HepG2 (cell line): ENCODE results near the gene C10orf143. TPM values are rescaled to one million over a fixed set of nuclear protein-coding genes. Genes with fewer than 3 reads are reported as not detected.

Experiments
- AFF4 ChIP-seq: sonication (generic); formaldehyde crosslinking; IDR thresholded peaks from 2 replicates; pipeline ENCODE4 v1.4.0; 2020; ENCODE audit warnings: missing genetic modification reagents
- AHR ChIP-seq: IDR thresholded peaks from 2 replicates; pipeline ENCODE4 v1.6.1; 2018; ENCODE audit warnings: missing genetic modification reagents, missing compliant biosample characterization
- ATF7-NPFF ChIP-seq: sonication (generic); formaldehyde crosslinking; IDR thresholded peaks from 2 replicates; pipeline ENCODE4 v1.8.1; 2023; ENCODE audit warnings: mild to moderate bottlenecking, low read depth, missing genetic modification reagents, moderate library complexity
- FOXP1 ChIP-seq, 2 experiments: fragments of 450-650 bp in 1 of 2; IDR thresholded peaks; 2 replicates each; pipeline ENCODE4 v1.6.1; 2017 to 2018; ENCODE audit warnings: antibody characterized with exemption in 1 of 2
- FOXP4 ChIP-seq: sonication (generic); formaldehyde crosslinking; IDR thresholded peaks from 2 replicates; pipeline ENCODE4 v1.4.0; 2020; ENCODE audit warnings: missing genetic modification reagents
- HCFC1 ChIP-seq: fragments of 150-350 bp; IDR thresholded peaks from 2 replicates; pipeline ENCODE4 v1.6.1; 2014; ENCODE audit warnings: low read depth, low read length
- HDAC2 ChIP-seq: sonication (generic); formaldehyde crosslinking; IDR thresholded peaks from 2 replicates; pipeline ENCODE4 v1.4.0; 2020; ENCODE audit warnings: missing genetic modification reagents
- IKZF1 ChIP-seq: fragments of 450-650 bp; IDR thresholded peaks from 2 replicates; pipeline ENCODE4 v1.7.1; 2016
- MIXL1 ChIP-seq: IDR thresholded peaks from 2 replicates; pipeline ENCODE4 v1.6.1; 2016
- ONECUT2 ChIP-seq: sonication (generic); formaldehyde crosslinking; IDR thresholded peaks from 2 replicates; pipeline ENCODE4 v1.4.0; 2020; ENCODE audit warnings: missing genetic modification reagents
- SNAPC5 ChIP-seq: sonication (generic); formaldehyde crosslinking; IDR thresholded peaks from 2 replicates; pipeline ENCODE4 v1.8.1; 2023; ENCODE audit warnings: mild to moderate bottlenecking, missing genetic modification reagents, borderline replicate concordance
- ZFP1 ChIP-seq: IDR thresholded peaks from 2 replicates; pipeline ENCODE4 v1.6.1; 2016
- ZFP82 ChIP-seq: sonication (generic); formaldehyde crosslinking; IDR thresholded peaks from 2 replicates; pipeline ENCODE4 v1.5.1; 2020; ENCODE audit warnings: mild to moderate bottlenecking, missing genetic modification reagents, borderline replicate concordance
- ZIK1 ChIP-seq: sonication (generic); formaldehyde crosslinking; IDR thresholded peaks from 2 replicates; pipeline ENCODE4 v1.5.0; 2020; ENCODE audit warnings: mild to moderate bottlenecking, low read depth, missing genetic modification reagents, borderline replicate concordance
- ZMAT5 ChIP-seq: sonication (generic); formaldehyde crosslinking; IDR thresholded peaks from 2 replicates; pipeline ENCODE4 v1.5.0; 2020; ENCODE audit warnings: mild to moderate bottlenecking, low read depth, missing genetic modification reagents, borderline replicate concordance
- ZMYM2 ChIP-seq: sonication (generic); formaldehyde crosslinking; IDR thresholded peaks from 2 replicates; pipeline ENCODE4 v1.8.0; 2022; ENCODE audit warnings: mild to moderate bottlenecking, missing genetic modification reagents
- ZNF33B ChIP-seq: sonication (generic); formaldehyde crosslinking; IDR thresholded peaks from 2 replicates; pipeline ENCODE4 v1.5.1; 2020; ENCODE audit warnings: mild to moderate bottlenecking, missing genetic modification reagents
- ZNF362 ChIP-seq: sonication (generic); formaldehyde crosslinking; IDR thresholded peaks from 2 replicates; pipeline ENCODE4 v1.4.0; 2020; ENCODE audit warnings: missing genetic modification reagents, mild to moderate bottlenecking, borderline replicate concordance
- ZNF460 ChIP-seq: sonication (generic); formaldehyde crosslinking; IDR thresholded peaks from 2 replicates; pipeline ENCODE4 v1.5.1; 2020; ENCODE audit warnings: missing genetic modification reagents, mild to moderate bottlenecking, borderline replicate concordance
- ZNF468 ChIP-seq: sonication (generic); formaldehyde crosslinking; IDR thresholded peaks from 2 replicates; pipeline ENCODE4 v1.8.0; 2022; ENCODE audit warnings: mild to moderate bottlenecking, moderate library complexity, missing genetic modification reagents
- ZNF549 ChIP-seq: sonication (generic); formaldehyde crosslinking; IDR thresholded peaks from 2 replicates; pipeline ENCODE4 v1.5.0; 2020; ENCODE audit warnings: missing genetic modification reagents
- ZNF550 ChIP-seq: sonication (generic); formaldehyde crosslinking; IDR thresholded peaks from 2 replicates; pipeline ENCODE4 v1.4.0; 2020; ENCODE audit warnings: mild to moderate bottlenecking, missing genetic modification reagents, borderline replicate concordance
- ZSCAN12 ChIP-seq: sonication (generic); formaldehyde crosslinking; IDR thresholded peaks from 2 replicates; pipeline ENCODE4 v1.9.0; 2021; ENCODE audit warnings: mild to moderate bottlenecking, missing genetic modification reagents
- polyA plus RNA-seq, 8 experiments: library from polyadenylated mRNA; depleted of rRNA in 3 of 8; stranded (reverse) in 7 of 8; unstranded in 1 of 8; fragments of >200 nt; fragmentation: Illumina TruSeq in 4 of 8; extraction: Trizol in 4 of 8; gene quantifications; 2 replicates each; pipeline versions ENCODE4 v1.2.1 to v1.2.3, GENCODE V29; 2011 to 2016; ENCODE audit warnings: low read depth in 4 of 8, missing spikeins in 1 of 8, mixed read lengths in 1 of 8; ENCODE audit not compliant: insufficient read depth in 1 of 8
- total RNA-seq, 5 experiments: library from RNA; depleted of rRNA; stranded (reverse); fragments of >200 nt; fragmentation: Illumina TruSeq; extraction: Trizol; gene quantifications; 2 replicates each; pipeline ENCODE4 v1.2.3, GENCODE V29; 2016; ENCODE audit warnings: low read depth in 1 of 5
- TF ChIP-seq, protein P1 (sequence below): IDR thresholded peaks from 2 replicates; pipeline ENCODE4 v1.6.1; 2016

The C10orf143 gene
- total and polyA plus RNA-seq, 2 of the 13 experiments (the other 11 are each of a cell fraction or from before 2014, with no cell fraction given): 0.21 to 0.91 TPM

GRCh38 chr10:130138479-130138866 is 27.8 kb upstream of the C10orf143 start (continued):
- TF ChIP-seq FOXP4 (CRISPR knock-in tag): 0 out of 2 replicates have a peak, but pooled peaks have one; percentile 42
- TF ChIP-seq HDAC2 (CRISPR knock-in tag): no peak
- no peak for TF ChIP-seq ZIK1 (CRISPR knock-in tag)
- 0 out of 2 replicates have a peak, but pooled peaks have one; percentile 5 for TF ChIP-seq ZMYM2
- TF ChIP-seq MIXL1 (CRISPR knock-in tag): no peak
- no peak for TF ChIP-seq SNAPC5
- no peak for TF ChIP-seq ZNF468 (CRISPR knock-in tag)
- no peak for TF ChIP-seq AFF4 (CRISPR knock-in tag)
- no peak for TF ChIP-seq ZNF33B (CRISPR knock-in tag)
- TF ChIP-seq ATF7-NPFF: no peak
- TF ChIP-seq IKZF1: no peak
- no peak for TF ChIP-seq ZSCAN12 (CRISPR knock-in tag)
- TF ChIP-seq ZNF362 (CRISPR knock-in tag): 0 out of 2 replicates have a peak, but pooled peaks have one; percentile 17
- no peak for TF ChIP-seq ZFP1 (CRISPR knock-in tag)
- TF ChIP-seq, protein P1, sequence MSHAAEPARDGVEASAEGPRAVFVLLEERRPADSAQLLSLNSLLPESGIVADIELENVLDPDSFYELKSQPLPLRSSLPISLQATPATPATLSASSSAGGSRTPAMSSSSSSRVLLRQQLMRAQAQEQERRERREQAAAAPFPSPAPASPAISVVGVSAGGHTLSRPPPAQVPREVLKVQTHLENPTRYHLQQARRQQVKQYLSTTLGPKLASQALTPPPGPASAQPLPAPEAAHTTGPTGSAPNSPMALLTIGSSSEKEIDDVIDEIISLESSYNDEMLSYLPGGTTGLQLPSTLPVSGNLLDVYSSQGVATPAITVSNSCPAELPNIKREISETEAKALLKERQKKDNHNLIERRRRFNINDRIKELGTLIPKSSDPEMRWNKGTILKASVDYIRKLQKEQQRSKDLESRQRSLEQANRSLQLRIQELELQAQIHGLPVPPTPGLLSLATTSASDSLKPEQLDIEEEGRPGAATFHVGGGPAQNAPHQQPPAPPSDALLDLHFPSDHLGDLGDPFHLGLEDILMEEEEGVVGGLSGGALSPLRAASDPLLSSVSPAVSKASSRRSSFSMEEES (CRISPR knock-in tag): peak; percentile 77
- no peak for TF ChIP-seq ZNF550
- TF ChIP-seq ONECUT2 (CRISPR knock-in tag): no peak
- no peak for TF ChIP-seq ZNF460 (CRISPR knock-in tag)
- TF ChIP-seq FOXP1 (IDR thresholded peaks at IDR 0.05): no peak
- TF ChIP-seq FOXP1 (CRISPR knock-in tag; IDR thresholded peaks at IDR 0.05): 0 out of 2 replicates have a peak, but pooled peaks have one; percentile 25
- TF ChIP-seq HCFC1: no peak
- no peak for TF ChIP-seq ZNF549 (CRISPR knock-in tag)
- no peak for TF ChIP-seq AHR (CRISPR knock-in tag)
- no peak for TF ChIP-seq ZFP82 (CRISPR knock-in tag)
- no peak for TF ChIP-seq ZMAT5 (CRISPR knock-in tag)
